Measurements from ENCODE around the gene TENT5C. TPM values are rescaled to one million over a fixed set of nuclear protein-coding genes. Genes with fewer than 3 reads are reported as not detected.

The TENT5C gene
- total and polyA plus RNA-seq, 9 of the 15 experiments (the other 6 are each of a cell fraction or from before 2014, with no cell fraction given) = 1.8 to 7.7 (median 4.0) TPM

GRCh38 chr1:117606649-117607430, 992 bp downstream of the TENT5C start (continued):
- TF ChIP-seq STAT6 (CRISPR knock-in tag; IDR thresholded peaks at IDR 0.05) = no peak
- no peak for TF ChIP-seq CREB3L1 (IDR thresholded peaks at IDR 0.05; ENCODE audit: borderline replicate concordance, low read depth)
- no peak for TF ChIP-seq PTRF (tag; IDR thresholded peaks at IDR 0.05)
- TF ChIP-seq BACH1 (tag; IDR thresholded peaks at IDR 0.05) = no peak
- no peak for TF ChIP-seq ZNF23 (CRISPR knock-in tag; IDR thresholded peaks at IDR 0.05)
- TF ChIP-seq ZNF124 (CRISPR knock-in tag; IDR thresholded peaks at IDR 0.05) = no peak
- TF ChIP-seq NFIC (IDR thresholded peaks at IDR 0.05) = peak; percentile 92
- no peak for TF ChIP-seq ZFP36 (IDR thresholded peaks at IDR 0.05; ENCODE audit: low read depth, low read length, partially characterized antibody)
- no peak for TF ChIP-seq USF1 (CRISPR knock-in tag; IDR thresholded peaks at IDR 0.05)
- no peak; the same call in none of the 2 replicates for TF ChIP-seq TFAP4 (CRISPR knock-in tag; IDR thresholded peaks at IDR 0.05; ENCODE audit: borderline replicate concordance)
- TF ChIP-seq HINFP (tag; conservative IDR thresholded peaks at IDR 0.05; ENCODE audit: low read depth) = no peak
- 0 out of 2 replicates have a peak, but pooled peaks have one; percentile 34 for TF ChIP-seq MYC (IDR thresholded peaks at IDR 0.05; ENCODE audit: low read depth, low read length)
- TF ChIP-seq MYC (CRISPR knock-in tag; IDR thresholded peaks at IDR 0.05; ENCODE audit: borderline replicate concordance, low read depth) = no peak
- TF ChIP-seq CBX1 (IDR thresholded peaks at IDR 0.05; ENCODE audit: low read depth) = no peak
- TF ChIP-seq RBM14 (IDR thresholded peaks at IDR 0.05; ENCODE audit: borderline replicate concordance, insufficient read depth, low read depth, low read length) = no peak
- TF ChIP-seq ZNF398 (CRISPR knock-in tag; IDR thresholded peaks at IDR 0.05) = no peak

All from K562 (cell line).